Peyer's patch (tissue), 4 donors: ENCODE results near the gene DDX39B.

Source experiments
- CTCF ChIP-seq, 6 experiments: fragments of 450-650 bp in 4 of 6; fragments of 200-600 bp in 2 of 6; sonication (generic) in 1 of 6; IDR thresholded peaks; one replicate each; pipeline ENCODE4 v1.5.1; 2017 to 2019; ENCODE audit warnings: antibody characterized with exemption in 6 of 6, mild to moderate bottlenecking in 3 of 6, moderate library complexity in 1 of 6
- POLR2A ChIP-seq, 2 donors: fragments of 450-650 bp; IDR thresholded peaks; one replicate each; pipeline ENCODE4 v1.5.1; 2017; ENCODE audit warnings: antibody characterized with exemption in 2 of 2, mild to moderate bottlenecking in 2 of 2, moderate library complexity in 2 of 2

DNA sequence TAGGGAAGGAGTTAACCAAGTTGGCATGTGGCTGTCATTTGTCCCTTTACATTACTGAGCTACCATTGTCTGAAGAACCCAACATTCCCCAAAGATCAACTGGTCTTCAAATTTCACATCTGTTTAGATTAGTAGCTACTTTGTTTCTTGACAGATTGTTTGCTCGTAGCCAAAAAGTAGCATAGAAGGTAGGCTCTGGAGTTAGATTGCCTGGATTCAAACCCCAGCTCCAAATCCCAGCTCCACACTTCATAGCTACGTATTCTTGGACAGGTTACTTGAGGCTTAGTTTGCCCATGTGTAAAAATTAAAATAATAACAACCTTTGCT, 6.7 kb upstream of the DDX39B start:
- TF ChIP-seq POLR2A (IDR thresholded peaks at IDR 0.05): no peak
- TF ChIP-seq CTCF (IDR thresholded peaks at IDR 0.05): no peak
